OCI-LY1 (cell line): ENCODE results near the gene RPAIN.

Source experiments
- CTCF ChIP-seq: fragments of 200-600 bp; sonication (generic), shearing (Covaris generic); IDR thresholded peaks from 2 replicates; pipeline ENCODE4 v1.5.1; 2017; ENCODE audit warnings: mild to moderate bottlenecking, antibody characterized with exemption, low read length, moderate library complexity, mixed read lengths
- EZH2 ChIP-seq: fragments of 200-600 bp; sonication (generic), shearing (Covaris generic); IDR thresholded peaks from 2 replicates; pipeline ENCODE4 v1.8.0; 2017; ENCODE audit warnings: borderline replicate concordance, mixed run types, mild to moderate bottlenecking, antibody characterized with exemption, low read length, moderate library complexity, mixed read lengths

GRCh38 chr17:5429191-5429887 lies 9.4 kb downstream of the RPAIN start:
- TF ChIP-seq CTCF = no peak
- TF ChIP-seq EZH2 = no peak
